HG03064 (cell line): ENCODE data around the gene KCNJ6.
"Not testable (repeated sequence)": the region's sequence is repeated elsewhere in the genome, so short reads cannot be mapped to it uniquely, and the experiment has no call there.

Experiments used
- ATAC-seq: cut with Tn5 transposase; IDR thresholded peaks from one replicate; pipeline ENCODE4 v1.9.1; 2021; ENCODE audit warnings: low read depth; ENCODE audit not compliant: unreplicated experiment

Gene KCNJ6, protein sequence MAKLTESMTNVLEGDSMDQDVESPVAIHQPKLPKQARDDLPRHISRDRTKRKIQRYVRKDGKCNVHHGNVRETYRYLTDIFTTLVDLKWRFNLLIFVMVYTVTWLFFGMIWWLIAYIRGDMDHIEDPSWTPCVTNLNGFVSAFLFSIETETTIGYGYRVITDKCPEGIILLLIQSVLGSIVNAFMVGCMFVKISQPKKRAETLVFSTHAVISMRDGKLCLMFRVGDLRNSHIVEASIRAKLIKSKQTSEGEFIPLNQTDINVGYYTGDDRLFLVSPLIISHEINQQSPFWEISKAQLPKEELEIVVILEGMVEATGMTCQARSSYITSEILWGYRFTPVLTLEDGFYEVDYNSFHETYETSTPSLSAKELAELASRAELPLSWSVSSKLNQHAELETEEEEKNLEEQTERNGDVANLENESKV

DNA sequence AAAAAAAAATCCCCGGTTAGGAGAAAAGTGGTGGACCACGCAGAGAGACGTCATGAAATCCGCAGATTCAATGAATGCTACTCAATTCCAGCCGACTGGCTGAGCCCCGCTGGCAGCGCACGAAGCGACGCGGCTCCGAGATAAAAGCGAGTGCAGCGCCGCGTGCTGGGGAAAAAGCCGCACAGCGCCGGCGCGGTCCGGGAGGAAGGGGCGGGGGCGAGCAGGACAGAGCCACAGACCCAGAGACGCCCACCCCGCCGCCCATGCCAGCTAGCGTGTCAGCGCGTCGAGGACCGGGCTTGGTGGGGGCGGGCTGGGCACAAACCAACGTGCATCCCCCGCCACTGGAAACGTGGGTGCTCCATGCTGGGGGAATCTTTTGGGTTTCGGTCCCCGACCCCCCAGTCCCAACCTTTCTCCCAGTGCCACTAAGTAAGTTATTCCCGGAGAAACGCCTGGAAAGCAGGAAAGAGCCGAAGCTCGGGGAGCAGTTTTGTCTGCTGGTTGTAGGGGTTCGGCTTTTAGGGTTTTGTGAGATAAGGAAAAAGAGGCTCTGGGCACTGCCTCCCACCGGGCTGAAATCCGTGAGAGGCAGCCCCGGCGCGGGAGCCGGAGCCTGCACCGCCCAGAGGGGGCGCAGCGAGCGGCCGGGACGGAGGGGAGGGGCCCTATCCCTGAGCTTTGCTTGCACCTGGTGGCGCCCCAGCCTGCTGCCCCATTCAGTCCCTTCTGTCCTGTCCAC is at the start of gene KCNJ6:
KCNJ6 (minus strand) TSS at position 148 of the 742 bp plus-strand sequence. CDS start 75,775 bp downstream, outside the sequence.
- no peak for ATAC-seq

DNA sequence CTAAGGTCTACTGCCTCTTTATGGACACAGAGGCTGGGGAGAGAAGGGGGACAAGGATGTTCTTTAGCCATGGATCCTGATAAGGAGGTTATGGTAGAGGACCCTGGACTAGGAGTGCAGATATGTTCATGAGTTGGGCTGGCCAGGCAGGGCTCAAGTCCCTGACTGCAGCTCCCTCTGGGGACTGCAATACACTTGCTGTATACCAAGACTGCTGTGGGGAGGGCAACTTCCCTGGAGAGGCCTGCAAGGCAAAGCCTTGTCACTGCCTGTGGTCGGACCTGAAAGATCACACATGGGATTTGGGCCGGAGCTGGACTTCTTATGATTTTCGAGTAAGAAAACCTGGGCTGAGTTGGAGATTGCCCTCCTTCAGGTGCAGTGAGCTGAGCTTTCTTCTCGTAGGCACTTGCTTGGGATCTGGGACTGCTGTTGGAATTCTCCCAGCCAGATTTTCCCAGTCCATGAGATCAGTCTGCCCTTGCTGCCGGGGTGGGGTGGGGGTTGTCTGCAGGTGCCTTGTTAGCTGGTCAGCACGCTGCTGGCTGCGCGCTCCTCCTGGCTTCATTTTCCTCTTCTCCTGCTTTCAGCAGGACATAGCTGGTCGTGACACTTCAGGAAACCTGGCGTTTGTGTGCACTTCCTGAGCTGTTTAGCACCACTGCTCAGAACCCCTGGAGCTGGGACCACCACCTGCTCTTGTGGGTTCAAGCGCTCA is 49.0 kb upstream of the KCNJ6 start:
- no peak for ATAC-seq

DNA sequence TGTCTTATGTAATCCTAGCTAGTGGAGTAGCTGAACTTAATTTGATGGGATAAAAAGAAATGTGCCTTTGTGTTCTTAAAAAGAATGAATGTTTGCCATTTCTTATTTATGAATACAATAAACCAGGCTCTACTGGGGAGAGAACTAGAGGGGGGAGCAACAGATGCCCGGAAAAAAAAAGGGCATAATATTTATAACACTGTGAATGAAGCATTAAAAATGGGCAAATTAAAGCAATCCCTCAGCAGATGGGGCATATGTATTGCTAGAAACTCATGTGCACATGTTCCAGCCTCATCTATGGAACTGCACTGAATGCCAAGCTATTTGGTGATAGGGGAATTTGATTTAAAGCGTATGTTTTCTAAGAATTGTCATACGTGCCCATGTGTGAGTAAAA is 42.3 kb upstream of the KCNJ6 start:
- ATAC-seq, result no peak

DNA sequence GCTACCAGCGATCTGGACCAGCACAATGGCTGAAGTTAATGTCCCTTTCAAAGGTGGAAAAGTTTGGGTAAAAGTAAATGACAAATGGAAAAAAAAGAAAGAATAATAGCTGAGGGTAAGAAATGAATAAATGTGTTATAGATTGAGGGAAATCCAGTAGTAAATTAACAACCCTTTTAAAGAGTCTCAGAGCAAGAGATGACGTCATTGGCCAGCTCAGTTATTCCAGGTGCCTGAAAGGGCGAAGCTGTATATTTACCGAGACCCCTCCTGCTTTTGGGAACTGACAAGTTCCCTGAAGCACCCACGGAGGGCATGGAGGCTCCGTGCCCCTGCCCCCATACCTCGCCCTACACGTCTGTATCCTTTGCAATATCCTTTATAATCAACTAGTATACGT is 40.5 kb upstream of the KCNJ6 start:
- no peak for ATAC-seq

DNA sequence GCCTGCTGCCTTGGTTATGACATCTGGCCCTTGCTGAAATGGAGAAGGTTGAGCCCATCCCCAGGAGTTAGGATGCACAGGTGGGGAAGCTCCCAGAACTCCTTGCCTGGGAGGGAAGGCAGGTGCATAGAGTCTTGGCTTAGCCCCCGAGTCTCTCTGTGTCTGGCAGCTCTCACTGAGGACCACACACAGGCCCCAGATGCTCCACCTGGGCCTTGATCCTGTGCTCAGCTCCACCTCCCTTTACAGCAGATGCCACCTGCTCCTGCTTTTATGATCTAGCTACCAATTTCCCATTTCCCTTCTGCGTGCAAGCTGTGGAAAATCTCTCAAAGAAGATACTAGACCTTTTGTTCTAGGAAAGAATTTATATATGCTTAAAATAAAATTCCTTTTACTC is 28.8 kb upstream of the KCNJ6 start:
- ATAC-seq, result no peak

DNA sequence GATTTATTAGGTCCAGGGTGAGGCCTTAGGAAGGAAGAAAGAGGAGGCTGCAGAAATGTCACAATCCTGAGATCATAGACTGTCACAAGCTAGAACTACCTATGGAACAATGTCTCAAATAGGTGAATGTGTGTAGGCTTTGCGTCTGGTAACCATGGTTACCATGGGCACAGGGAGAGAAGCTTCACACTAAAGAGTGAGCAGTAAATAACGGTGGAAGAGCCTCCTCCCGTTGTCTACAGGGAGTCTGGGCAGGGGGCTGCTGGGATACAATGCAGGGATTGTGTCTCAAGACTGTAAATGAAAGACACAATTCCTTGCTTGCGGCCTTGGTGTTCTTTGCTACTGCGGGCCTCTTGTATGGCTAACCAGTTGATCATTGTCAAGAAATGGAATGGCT is 28.2 kb upstream of the KCNJ6 start:
- ATAC-seq, result no peak

DNA sequence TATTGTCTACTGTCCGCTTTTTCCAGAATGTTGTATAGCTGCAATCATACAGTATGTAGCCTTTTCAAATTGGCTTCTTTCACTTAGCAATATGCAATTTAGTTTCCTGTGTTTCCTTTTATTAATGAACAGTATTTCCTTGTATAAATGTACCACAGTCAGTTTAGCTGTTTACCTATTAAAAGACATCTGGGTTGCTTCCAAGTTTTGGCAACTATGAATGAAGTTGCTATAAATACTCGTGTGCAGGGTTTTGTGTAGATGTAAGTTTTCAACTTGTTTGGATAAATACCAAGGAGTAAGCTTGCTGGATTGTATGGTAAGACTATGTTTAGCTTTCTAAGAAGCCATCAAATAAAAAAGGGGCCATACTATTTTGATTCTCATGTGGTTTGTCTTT is 24.4 kb upstream of the KCNJ6 start:
- ATAC-seq, result no peak

DNA sequence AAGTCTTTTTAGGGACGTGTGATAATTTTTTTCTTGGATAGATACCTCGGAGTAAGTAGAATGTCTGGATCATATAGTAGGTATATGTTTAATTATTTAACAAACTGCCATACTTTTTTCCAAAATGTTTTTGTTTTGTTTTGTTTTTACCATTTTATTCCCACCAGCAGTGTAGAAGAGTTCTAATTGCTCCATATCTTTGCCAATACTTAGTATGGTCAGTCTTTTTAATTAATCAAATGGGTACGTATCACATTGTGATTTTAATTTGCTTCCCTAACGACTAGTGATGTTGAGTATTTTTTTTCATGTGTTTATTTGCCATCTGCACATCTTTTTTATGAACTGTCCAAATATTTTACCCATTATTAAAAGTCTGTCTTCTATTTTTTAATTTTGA is 23.6 kb upstream of the KCNJ6 start:
- ATAC-seq, result no peak

DNA sequence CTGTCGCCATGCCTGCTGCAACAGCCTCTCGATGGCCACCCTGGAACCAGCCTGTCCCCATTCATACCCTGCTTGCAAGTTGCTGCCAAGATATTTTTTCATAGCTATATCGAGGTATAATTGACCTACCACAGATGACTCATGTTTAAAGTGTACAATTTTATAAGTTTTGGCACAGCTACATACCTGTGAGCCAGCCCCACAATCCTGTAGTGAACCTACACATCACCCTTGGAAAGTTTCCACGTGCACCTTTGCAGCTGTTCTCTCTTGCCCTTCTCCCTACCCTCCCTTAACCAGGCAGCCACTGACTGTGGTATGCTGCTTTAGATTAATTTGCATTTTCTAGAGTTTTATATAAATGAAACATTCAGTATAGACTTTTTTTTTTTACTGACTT is 23.0 kb upstream of the KCNJ6 start:
- ATAC-seq, result no peak

DNA sequence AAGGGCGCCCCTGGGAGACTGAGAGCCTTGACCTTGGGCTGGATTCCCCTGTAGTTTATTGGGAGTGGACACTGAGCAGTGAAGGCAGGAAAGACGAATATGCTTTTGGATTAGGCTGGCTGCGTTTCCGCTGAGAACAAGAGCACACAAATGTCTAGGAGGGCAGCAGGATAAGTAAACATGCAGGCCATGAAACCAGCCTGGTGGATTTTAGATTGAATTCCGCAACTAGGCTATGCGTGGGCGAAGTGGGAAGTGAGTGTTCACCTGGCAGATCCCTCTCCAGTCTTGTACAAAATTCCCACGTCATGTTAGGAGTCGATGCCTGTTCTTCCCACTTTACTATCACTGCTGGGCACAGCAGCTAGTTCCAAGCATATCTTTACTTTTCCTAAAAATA is 21.4 kb upstream of the KCNJ6 start:
- ATAC-seq, result no peak

DNA sequence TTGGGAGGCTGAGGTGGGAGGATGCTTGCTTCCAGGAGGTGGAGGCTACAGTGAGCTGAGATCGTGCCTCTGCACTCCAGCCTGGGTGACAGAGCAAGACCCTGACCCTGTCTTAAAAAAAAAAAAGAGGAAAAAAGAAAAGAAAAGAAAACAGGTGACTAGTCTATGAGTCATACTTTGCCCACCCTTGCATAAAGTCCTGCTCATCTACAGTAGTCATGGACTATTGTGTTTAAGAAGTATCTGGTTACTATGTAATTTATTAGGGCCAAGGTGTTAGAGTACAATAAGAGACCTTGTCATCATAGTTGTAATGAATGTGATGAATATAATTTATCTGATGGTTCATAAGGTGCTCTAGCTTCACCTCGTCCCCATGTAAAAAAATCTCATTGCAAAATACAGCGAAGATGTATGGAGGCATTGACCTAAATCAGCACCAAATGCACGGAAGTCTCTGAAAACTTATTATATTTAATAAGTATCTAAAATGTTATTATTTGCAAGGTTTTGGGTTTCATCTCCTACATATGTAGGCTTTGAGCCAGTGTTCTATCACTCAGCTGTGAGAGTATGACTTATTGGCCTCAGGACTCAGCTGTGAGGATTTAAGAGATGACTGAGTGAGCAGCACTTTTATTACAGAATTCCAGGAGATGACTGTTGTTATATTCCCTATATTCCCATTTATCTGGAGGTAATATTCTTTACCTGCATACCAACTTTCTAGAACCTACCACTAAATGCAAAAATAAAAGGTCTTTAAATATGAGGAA is 19.9 kb upstream of the KCNJ6 start:
- ATAC-seq, result no peak

DNA sequence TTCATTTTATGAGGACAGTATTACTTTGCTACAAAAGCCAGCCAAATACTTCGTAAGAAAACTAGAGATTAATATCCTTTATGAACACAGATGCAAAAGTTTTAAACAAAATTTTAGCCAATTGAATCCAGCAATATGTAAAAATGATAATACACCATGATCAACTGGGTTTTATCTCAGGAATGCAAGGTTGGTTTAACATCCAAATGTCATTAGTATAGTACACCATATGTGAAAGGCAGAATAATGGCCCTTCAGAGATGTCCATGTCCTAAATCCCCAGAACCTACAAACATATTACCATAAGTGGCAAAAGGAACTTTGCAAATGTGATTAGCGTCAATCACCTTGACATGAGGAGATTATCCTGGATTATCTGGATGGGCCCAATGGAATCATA is 16.7 kb upstream of the KCNJ6 start:
- ATAC-seq, result no peak

DNA sequence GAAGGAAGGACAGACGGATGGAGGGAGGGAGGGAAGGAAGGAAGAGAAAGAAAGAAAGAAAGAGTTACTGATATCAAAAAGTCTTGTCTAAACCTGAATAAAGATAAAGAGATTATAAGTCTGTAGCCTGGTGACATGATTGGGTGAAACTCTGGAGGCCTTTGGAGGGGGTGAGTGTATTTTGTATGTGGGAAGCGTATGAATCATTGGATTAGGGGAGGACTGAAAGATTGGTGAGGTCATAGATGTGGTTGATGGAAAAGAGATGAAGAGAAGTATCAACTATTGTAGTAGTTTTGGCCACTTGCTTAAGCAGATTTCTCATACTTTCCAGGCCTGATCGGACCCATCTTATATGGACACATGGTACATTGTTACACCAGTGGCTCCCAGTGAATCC is 11.5 kb upstream of the KCNJ6 start:
- no peak for ATAC-seq

DNA sequence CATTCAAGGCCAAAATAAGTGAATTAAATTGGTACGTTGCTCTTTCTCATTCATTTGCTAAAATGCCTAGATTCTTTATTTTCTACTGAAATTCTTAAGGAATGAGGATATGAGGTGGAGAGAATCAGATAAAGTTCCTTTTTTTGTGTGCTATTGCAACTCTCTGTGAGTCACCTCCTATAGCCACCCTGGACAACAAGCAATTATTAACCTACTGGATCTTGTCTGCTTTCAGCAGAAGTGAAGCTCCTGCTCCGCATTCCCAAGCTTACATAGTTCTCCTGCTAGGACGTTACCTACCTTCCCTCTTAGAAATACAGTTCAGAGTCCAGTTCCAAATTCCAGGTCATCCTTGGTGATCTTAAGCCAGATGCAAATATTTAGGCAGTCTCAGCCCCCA is 4.8 kb upstream of the KCNJ6 start:
- ATAC-seq, result no peak

DNA sequence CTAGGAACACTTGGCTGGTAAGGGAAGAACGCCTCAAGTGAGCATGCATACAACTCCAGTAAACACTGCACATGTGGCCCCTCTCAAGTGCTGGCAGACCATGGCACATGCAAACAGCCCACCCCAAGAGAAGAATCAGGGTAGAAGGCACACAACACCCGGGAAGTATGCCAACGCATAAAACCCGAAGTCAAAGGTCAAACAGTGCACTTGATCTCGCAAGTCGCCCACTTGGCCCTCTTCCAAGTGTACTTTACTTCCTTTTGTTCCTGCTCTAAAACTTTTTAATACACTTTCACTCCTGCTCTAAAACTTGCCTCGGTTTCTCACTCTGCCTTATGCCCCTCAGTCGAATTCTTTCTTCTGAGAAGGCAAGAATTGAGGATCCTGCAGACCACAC is 4.0 kb upstream of the KCNJ6 start:
- ATAC-seq, result not testable (repeated sequence)

DNA sequence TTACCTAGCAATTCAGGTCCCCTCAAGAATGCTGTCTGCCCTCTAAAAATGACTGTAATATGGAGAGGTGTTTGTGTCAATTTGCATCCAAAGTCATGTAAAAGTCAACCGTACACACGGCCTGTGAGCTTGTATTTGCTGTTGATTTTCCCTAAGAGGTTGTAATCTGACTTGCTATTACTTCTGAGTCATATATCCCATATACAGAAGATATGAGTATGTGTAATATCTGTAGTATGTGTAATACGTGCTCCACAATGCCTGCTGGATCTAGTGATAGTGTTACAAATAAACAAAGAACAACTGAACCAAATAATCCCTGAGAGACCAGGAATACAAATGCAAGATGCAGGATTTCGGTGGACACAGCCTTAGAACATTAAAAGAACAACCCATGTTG is 1.4 kb upstream of the KCNJ6 start:
- ATAC-seq, result no peak

DNA sequence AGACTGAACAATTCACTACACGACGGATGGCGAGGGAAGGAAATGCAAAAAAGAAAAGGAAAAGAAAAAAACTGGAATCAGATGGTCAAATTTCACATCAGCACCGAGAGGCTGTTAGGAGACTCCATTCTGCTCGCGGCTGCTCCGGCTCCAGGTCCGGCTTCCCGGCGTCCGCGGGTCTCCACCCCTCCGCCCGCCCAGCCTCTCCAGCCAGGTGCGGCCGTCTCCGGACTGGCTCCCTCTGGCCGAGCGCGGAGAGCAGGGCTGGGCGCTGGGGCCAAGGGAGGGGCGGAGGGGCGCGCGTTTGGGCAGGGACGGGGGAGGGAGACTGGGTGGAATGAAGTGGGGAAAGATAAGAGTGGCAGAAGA is 332 bp downstream of the KCNJ6 start:
- no peak for ATAC-seq

DNA sequence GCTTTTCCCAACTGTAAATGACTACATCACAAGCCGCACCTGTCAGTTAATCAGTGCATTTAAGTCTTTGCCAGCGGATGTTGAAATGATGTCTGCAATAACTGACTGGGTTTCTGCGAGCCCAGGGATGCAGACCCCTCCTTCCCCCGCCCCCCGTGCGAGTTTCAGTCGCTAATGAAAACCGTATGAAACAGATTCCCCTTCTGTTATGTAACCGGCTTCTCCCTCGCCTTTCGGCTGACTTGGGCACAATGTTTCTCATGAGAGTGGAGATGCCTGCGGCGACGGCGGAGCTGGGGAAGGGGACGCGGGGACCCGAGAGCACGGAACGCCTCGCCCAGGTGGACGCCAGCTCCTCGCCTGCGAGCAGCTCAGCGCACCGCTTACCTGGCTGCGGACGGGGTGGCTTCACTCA is 753 bp downstream of the KCNJ6 start:
- no peak for ATAC-seq

DNA sequence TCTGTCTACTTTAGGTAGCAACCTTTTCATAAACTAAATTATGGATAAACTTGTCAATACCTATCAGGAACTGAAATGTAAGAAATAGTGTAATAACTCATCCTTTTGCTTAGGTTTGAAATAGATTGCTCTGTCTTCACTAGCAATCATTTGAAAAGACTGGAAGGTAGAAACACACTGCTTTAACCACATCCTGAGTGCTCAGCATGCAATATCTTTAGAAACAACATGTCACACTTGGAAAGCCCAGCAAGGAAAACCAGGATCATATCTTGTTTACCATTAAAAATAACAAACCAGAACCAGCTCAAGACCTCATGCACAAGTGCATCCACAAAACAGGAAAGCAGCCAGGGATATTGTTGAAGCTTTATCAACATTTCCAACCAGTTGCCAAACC is 3.6 kb downstream of the KCNJ6 start:
- ATAC-seq, result no peak

DNA sequence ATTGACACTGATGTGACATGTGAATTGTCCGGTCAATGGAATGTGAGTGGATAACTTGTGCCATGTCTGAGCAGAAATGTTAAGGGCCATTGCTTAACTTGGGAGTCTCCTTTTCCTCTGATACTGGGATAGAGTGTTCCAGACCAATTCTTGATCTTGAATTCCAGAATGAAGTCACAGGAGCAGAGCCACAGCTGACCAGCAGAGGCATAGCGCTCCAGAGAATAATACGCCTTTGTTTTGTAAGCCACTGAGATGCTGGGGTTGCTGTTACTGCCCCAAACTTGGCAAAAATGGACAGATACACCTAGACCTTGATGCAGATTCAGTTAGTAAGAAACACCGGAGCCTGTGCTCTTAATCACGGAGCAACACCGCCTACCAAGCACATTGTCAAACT is 6.3 kb downstream of the KCNJ6 start:
- ATAC-seq, result no peak

DNA sequence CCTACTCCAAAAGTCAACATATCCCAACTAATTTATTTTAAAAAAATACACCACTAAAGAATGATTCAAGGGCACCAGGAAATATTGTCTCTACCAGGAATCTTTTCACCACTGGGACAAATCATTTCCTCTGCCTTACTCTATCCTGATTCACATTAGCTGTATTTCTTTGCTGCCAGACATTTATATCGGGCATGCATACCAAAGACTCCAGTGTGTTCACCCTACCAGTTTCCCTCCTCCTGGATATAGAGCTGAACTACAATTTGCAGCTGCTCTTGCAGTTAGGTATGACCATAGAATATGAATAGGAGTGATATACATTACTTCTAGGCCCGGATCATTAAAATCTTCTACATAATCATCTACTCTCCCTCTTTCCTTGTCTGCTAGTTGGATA is 7.6 kb downstream of the KCNJ6 start:
- no peak for ATAC-seq
